MM.1S (cell line): ENCODE results near the gene PRKAG2.

Experiments
- DNase-seq: peaks from one replicate; pipeline ENCODE4 v3.0.0-alpha.2; 2015
- H2AFZ ChIP-seq: fragments of 300-600 bp; sonication (generic); 2 replicates; pipeline ENCODE4 v1.6.0; 2016; ENCODE audit warnings: antibody characterized with exemption, low read length
- H3F3A ChIP-seq: fragments of 300-600 bp; sonication (generic); 2 replicates; pipeline ENCODE4 v1.6.1; 2016; ENCODE audit warnings: mild to moderate bottlenecking, antibody characterized with exemption, low read length, moderate library complexity, mixed read lengths; ENCODE audit not compliant: insufficient read depth
- H3K27ac ChIP-seq: fragments of 300-600 bp; sonication (generic); 2 replicates; pipeline ENCODE4 v1.5.1; 2016; ENCODE audit warnings: mild to moderate bottlenecking, low read length
- H3K27me3 ChIP-seq: fragments of 300-600 bp; sonication (generic); replicated peaks from 2 replicates; pipeline ENCODE4 v1.6.0; 2016; ENCODE audit warnings: low read length; ENCODE audit not compliant: insufficient read depth
- H3K36me3 ChIP-seq: fragments of 300-600 bp; sonication (generic); replicated peaks from 2 replicates; pipeline ENCODE4 v1.6.1; 2016; ENCODE audit warnings: mild to moderate bottlenecking, low read length, mixed read lengths; ENCODE audit not compliant: insufficient read depth
- H3K4me1 ChIP-seq: fragments of 300-600 bp; sonication (generic); 2 replicates; pipeline ENCODE4 v1.6.1; 2016; ENCODE audit warnings: low read length, mixed read lengths
- H3K4me2 ChIP-seq: fragments of 300-600 bp; sonication (generic); 2 replicates; pipeline ENCODE4 v1.6.0; 2016; ENCODE audit warnings: low read depth, low read length
- H3K4me3 ChIP-seq: fragments of 300-600 bp; sonication (generic); 2 replicates; pipeline ENCODE4 v1.5.1; 2016; ENCODE audit warnings: low read length, mixed read lengths
- H3K79me2 ChIP-seq: fragments of 300-600 bp; sonication (generic); 2 replicates; pipeline ENCODE4 v1.6.1; 2016; ENCODE audit warnings: mixed run types, low read length, mixed read lengths
- H3K9ac ChIP-seq: fragments of 300-600 bp; sonication (generic); 2 replicates; pipeline ENCODE4 v1.6.1; 2016; ENCODE audit warnings: low read length, mixed read lengths
- H3K9me2 ChIP-seq: fragments of 300-600 bp; sonication (generic); replicated peaks from 2 replicates; pipeline ENCODE4 v1.6.1; 2016; ENCODE audit warnings: mild to moderate bottlenecking, low read length, mixed read lengths; ENCODE audit not compliant: insufficient read depth
- H3K9me3 ChIP-seq: fragments of 300-600 bp; sonication (generic); replicated peaks from 2 replicates; pipeline ENCODE4 v1.6.1; 2016; ENCODE audit warnings: mild to moderate bottlenecking, low read length, mixed read lengths; ENCODE audit not compliant: insufficient read depth
- H4K20me1 ChIP-seq: fragments of 300-600 bp; sonication (generic); 2 replicates; pipeline ENCODE4 v1.6.1; 2016; ENCODE audit warnings: mild to moderate bottlenecking, low read length, moderate library complexity, mixed read lengths; ENCODE audit not compliant: insufficient read depth
- EZH2 ChIP-seq: fragments of 300-600 bp; sonication (generic); optimal IDR thresholded peaks from 2 replicates; pipeline ENCODE3; 2017; ENCODE audit warnings: low read depth, mild to moderate bottlenecking, antibody characterized with exemption, low read length, mixed read lengths
- EZH2phosphoT487 ChIP-seq: fragments of 300-600 bp; sonication (generic); IDR thresholded peaks from 2 replicates; pipeline ENCODE4 v1.6.1; 2018; ENCODE audit warnings: antibody characterized with exemption, low read length
- TF ChIP-seq, protein P1 (sequence below): fragments of 300-600 bp; sonication (generic); IDR thresholded peaks from 2 replicates; pipeline ENCODE4 v1.5.1; 2016; ENCODE audit warnings: antibody characterized with exemption, low read length, mixed read lengths

Gene PRKAG2

GRCh38 chr7:151506901-151507382 lies 370.0 kb downstream of the PRKAG2 start:
- H2AFZ ChIP-seq, result no peak overlapping the region
- H4K20me1 ChIP-seq, result peaks cover 99% of the 10 kb centered on the region
- H3K79me2 ChIP-seq, result peaks cover 100% of the 10 kb centered on the region
- H3F3A ChIP-seq, result no peaks in the 10 kb centered on the region
- TF ChIP-seq EZH2, result no peak
- TF ChIP-seq, protein P1, sequence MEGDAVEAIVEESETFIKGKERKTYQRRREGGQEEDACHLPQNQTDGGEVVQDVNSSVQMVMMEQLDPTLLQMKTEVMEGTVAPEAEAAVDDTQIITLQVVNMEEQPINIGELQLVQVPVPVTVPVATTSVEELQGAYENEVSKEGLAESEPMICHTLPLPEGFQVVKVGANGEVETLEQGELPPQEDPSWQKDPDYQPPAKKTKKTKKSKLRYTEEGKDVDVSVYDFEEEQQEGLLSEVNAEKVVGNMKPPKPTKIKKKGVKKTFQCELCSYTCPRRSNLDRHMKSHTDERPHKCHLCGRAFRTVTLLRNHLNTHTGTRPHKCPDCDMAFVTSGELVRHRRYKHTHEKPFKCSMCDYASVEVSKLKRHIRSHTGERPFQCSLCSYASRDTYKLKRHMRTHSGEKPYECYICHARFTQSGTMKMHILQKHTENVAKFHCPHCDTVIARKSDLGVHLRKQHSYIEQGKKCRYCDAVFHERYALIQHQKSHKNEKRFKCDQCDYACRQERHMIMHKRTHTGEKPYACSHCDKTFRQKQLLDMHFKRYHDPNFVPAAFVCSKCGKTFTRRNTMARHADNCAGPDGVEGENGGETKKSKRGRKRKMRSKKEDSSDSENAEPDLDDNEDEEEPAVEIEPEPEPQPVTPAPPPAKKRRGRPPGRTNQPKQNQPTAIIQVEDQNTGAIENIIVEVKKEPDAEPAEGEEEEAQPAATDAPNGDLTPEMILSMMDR, result peak; percentile 23
- no peak for TF ChIP-seq EZH2phosphoT487
- H3K9ac ChIP-seq, result no peak overlapping the region
- DNase-seq, result no peak
- H3K36me3 ChIP-seq, result no peaks in the 10 kb centered on the region
- 0 out of 2 replicates have a peak, but pooled peaks cover 7% of the 10 kb centered on the region for H3K4me1 ChIP-seq
- no peak overlapping the region for H3K4me3 ChIP-seq
- no peaks in the 10 kb centered on the region for H3K27me3 ChIP-seq
- H3K9me2 ChIP-seq, result no peaks in the 10 kb centered on the region
- H3K27ac ChIP-seq, result no peak overlapping the region
- no peaks in the 10 kb centered on the region for H3K9me3 ChIP-seq
- no peak overlapping the region for H3K4me2 ChIP-seq
